ENCODE measurements around the gene C11orf91. TPM values are rescaled to one million over a fixed set of nuclear protein-coding genes. Genes with fewer than 3 reads are reported as not detected.

C11orf91 gene
- total and polyA plus RNA-seq, 2 of the 4 experiments (the other 2 are of a cell fraction), result 0.10 TPM; not detected in 1

- H3K9ac ChIP-seq (ENCODE audit: low read depth, low read length), result peak overlapping the region; percentile 54
- in situ Hi-C loops (cut with MboI; ENCODE audit: low sequenced_read_pairs) (no loop called here), intact Hi-C loops (cut with micrococcal nuclease) (no loop called here), dilution Hi-C loops (cut with HindIII; ENCODE audit: low sequenced_read_pairs, unreplicated experiment) (no loop called here)
- ATAC-seq (ENCODE audit: low read depth), result no peak
- WGBS, 2 experiments (ENCODE audit: extremely low coverage in 2 of 2, insufficient read length in 1 of 2), result 57% methylated on average over 8 of the region's 25 CpGs; no CpG with 5 or more reads in 1 of the 2 experiments
- H3K18ac ChIP-seq (ENCODE audit: low read depth, low read length), result peak overlapping the region; percentile 72
- H2BK120ac ChIP-seq (ENCODE audit: low read depth, low read length), result peak overlapping the region; percentile 89
- peak overlapping the region; percentile 48 for H2AK9ac ChIP-seq (replicated peaks; ENCODE audit: low read depth, low read length, poor library complexity)
- H3K56ac ChIP-seq (ENCODE audit: extremely low read depth, insufficient read depth, low read length), result no peak overlapping the region
- peak overlapping the region; percentile 65 for H3K27ac ChIP-seq (ENCODE audit: insufficient read depth, low read length)
- H3K36me3 ChIP-seq (ENCODE audit: control insufficient read depth, insufficient read depth, low read length), result peaks cover 2% of the 10 kb centered on the region
- H3K4ac ChIP-seq (ENCODE audit: low read depth, low read length), result peak overlapping the region; percentile 97
- peak overlapping the region; percentile 87 for H4K5ac ChIP-seq (ENCODE audit: low read depth, low read length)
- BruUV-seq (replicated peaks), result no TSS peak
- no peak for DNase-seq
- peak overlapping the region; percentile 65 for H3K4me3 ChIP-seq (ENCODE audit: insufficient read depth, low read depth, low read length)
- peaks cover 9 to 42% of the 10 kb centered on the region in 2 experiments; a peak in 3 of 4 replicates for H3K79me1 ChIP-seq (ENCODE audit: low read depth in 1 of 2, low read length in 2 of 2)
- ChIA-PET CTCF (no interaction called here), POLR2A (ENCODE audit: unreplicated experiment) (interaction anchor here (0.9 kb wide), 1 partner anchor 37 kb away, joined by 3 read pairs; the partner anchor contains the start of gene CD59)
- H3K9me1 ChIP-seq (ENCODE audit: insufficient read depth, low read length), result peaks cover 33% of the 10 kb centered on the region
- TF ChIP-seq POLR2A (IDR thresholded peaks at IDR 0.05; ENCODE audit: low read depth, low read length) (0 out of 2 replicates have a peak, but pooled peaks have one; percentile 13), CTCF (conservative IDR thresholded peaks at IDR 0.05; ENCODE audit: low read depth, low read length) (no peak)
- no peaks in the 10 kb centered on the region for H3K27me3 ChIP-seq (ENCODE audit: control insufficient read depth, insufficient read depth, low read length)
- peak overlapping the region; percentile 48; the same call in 1 of the 2 replicates for H2BK20ac ChIP-seq (ENCODE audit: low read depth, low read length)
- peaks cover 23% of the 10 kb centered on the region for H3K4me1 ChIP-seq (ENCODE audit: control insufficient read depth, insufficient read depth, low read length)
- peaks cover 4% of the 10 kb centered on the region; the same call in 1 of the 2 replicates for H4K20me1 ChIP-seq (ENCODE audit: insufficient read depth, low read length)
- peak overlapping the region; percentile 81; the same call in 2 of the 3 replicates for H2BK15ac ChIP-seq (ENCODE audit: low read depth, low read length)
- peak overlapping the region; percentile 94 for H2AK5ac ChIP-seq (ENCODE audit: low read depth, low read length)
- H3K23ac ChIP-seq (ENCODE audit: low read depth, low read length), result peak overlapping the region; percentile 45; the same call in 1 of the 2 replicates
- H3K4me2 ChIP-seq (ENCODE audit: low read depth, low read length), result peak overlapping the region; percentile 67
- H3K9me3 ChIP-seq (ENCODE audit: control insufficient read depth, insufficient read depth, low read length), result no peaks in the 10 kb centered on the region
- peak overlapping the region; percentile 78 to 84; a peak in 3 of 4 replicates for H4K8ac ChIP-seq (ENCODE audit: low read depth in 2 of 2, low read length in 2 of 2)
- H2BK5ac ChIP-seq (ENCODE audit: low read depth, low read length, poor library complexity, severe bottlenecking), result peak overlapping the region; percentile 80
- H3K14ac ChIP-seq (replicated peaks; ENCODE audit: low read depth, low read length), result peak overlapping the region; percentile 64
- H2AFZ ChIP-seq (replicated peaks; ENCODE audit: low read length, poor library complexity), result peak overlapping the region; percentile 80
- H4K91ac ChIP-seq (ENCODE audit: insufficient read depth, low read depth, low read length), result peak overlapping the region; percentile 90
These were observed 544 bp downstream of the C11orf91 start for GRCh38 chr11:33700063-33700501.

All from IMR-90 (cell line).